CD4-positive, alpha-beta T cell treated with Interleukin-21 for 1 hour (primary cell): ENCODE data around the gene MOCOS.

Experiments
- DNase-seq: peaks from one replicate; pipeline ENCODE4 v3.0.0-alpha.2; 2020

Gene MOCOS

DNA sequence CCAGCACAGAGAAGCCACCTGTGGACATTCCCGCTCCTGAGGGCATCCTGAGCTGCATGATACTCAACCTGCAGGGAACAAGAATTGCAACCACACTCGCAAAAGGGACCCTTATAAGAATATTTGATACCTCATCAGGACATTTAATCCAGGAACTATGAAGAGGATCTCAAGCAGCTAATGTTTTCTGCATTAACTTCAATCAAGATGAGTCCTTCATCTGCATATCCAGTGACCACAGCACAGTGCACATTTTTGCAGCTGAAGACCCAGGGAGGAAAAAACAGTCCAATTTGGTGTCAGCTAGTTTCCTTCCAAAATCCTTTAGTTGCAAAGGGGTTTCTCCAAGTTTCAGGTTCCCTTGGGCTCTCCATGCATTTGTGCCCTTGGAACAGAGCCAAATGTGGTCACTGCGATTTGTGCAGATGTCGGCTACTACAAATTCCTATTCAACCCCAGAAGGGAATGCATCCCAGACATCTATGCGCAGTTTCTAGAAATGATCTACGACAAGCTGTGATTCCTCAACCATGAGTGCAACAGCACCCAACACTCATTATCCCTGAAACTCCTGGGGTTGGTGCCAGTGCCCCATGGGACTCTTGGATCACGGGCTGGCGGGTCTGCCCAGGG is 86.9 kb downstream of the MOCOS start:
- no peak for DNase-seq

DNA sequence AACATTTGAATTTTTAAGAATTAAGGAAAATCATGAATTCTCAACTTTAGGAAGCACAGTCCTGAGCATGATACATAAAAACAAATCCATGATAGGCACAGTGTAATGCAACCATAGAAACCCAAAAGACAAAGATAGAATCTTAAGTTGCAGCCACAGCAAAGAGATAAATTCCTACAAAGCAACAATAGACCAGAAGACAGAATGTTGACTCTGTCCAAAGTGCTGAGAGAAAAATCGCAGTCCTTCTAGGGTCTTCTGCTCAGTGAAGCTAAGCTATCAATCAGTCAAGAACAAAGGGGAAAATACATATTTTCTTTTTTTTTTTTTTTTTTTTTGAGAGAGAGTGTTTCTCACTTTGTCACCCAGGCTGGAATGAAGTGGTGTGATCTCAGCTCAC is 88.3 kb downstream of the MOCOS start:
- DNase-seq: no peak

DNA sequence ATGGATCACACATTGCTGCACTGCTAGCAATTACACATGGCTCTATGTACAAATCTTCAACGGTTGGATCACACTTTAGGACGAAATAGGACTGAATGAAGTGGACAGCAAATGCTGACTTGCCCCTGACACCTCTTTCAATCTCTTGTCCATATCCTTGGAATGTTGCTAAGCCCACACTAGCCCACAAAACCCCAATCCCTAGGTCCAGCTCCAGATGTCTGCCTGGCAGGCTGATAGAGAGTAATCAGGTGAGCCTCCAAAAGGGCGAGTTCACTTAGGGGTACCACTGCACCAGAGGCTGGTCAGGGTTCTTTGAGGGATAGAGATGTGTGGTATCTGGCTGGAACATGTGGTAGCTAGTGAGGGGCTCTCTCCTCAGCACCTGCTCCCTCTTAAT is 91.7 kb downstream of the MOCOS start:
- no peak for DNase-seq

DNA sequence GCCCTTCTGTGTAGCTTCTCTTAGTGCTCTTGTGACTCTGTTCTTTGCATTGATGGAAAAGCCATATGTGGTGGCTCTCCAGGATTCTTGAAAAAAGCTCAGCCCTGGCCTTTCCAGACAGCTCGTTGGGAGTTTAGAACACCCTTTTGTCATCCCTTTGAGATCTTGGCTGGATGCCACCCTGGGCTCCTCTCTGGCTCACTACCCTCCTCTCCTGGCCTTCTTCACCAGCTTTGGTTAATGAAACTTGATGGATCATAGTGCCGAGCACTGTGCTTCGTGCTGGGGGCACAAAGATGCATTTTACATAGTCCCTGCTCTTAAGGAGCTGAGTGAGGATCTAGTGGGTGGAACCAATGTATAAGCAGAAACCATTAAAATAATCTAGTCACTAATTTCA is 94.6 kb downstream of the MOCOS start:
- DNase-seq: no peak

DNA sequence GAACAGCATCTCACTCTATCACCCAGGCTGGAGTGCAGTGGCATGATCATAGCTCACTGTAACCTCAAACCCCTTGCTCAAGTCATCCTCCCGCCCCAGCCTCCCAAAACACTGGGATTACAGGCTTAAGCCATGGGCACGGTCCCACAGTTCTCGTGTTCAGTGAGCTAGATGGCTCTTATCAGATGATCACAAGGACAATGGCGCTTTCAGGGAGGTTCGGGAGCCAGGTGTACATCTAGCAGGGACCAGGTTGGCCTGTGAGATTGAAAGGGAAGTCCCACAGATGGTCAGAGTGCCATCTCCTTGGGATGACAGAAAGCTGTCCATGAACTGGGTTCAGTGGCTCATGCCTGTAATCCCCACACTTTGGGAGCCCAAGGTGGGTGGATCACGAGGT is 96.2 kb downstream of the MOCOS start:
- DNase-seq: no peak

DNA sequence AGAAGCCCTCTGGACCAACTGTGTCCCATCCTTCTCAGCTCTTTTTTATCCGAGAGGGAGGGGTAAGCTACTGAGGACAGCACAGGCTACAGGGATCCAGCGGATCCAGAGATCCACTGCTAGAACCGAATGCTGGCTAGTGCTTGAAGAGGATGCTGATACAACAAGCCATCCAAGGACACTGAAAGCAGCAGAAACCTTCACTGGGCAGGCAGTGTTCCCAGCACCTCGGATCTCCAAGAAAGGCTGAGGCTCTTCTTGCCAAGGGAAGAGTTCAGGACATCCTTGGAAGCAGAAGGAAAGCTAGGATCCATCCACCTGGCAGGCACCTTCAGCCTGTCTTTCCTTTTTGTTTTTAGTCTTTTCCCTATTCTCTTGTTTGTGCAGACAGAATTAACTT is 97.0 kb downstream of the MOCOS start:
- no peak for DNase-seq

DNA sequence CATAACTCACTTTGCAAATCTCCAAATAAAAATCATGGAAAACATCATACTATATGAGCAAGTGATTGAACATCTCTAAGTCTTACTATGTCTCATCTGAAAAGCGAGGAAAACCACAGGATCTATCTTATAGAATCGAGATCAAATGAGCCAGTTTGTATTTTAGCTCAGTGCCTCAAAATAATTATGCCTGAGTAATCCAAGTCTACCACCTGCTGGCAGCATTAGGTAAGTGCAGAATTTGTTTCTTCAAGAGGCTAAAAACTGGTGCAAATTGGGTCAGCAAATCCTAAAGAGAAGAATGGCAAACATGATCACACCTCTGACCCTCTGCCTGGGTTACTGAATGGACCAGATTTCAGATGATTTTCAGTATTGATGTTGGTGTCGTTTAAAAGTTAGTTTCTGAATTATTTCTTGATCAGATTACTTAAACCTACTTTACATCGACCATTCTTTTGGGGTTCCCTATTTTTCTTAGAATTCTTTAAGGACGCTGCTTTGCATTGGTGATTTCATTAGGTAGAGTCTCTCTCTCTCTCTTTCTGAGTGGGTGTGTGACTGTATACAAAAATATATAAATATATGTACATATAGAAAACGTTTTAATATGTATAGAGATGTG is 97.5 kb downstream of the MOCOS start:
- peak; percentile 61 for DNase-seq

DNA sequence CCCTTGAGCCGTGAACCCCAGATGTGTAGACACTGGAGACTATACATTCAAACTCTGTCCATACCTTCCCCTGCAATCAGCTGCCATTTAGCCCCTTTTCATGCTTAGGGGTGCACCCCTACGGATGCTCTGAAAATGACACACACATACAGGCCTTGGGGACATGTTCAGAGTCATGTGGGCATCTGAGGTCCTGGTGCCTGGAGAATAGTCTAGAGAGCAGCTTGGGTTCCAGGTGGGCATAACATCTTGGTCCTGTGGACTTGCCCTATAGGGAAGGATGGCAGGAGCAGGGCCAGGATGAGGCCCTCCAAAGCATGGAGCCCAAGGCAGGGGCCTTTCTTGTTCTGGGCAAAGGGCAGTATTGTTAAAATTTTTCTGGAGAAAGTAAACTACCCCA is 100.4 kb downstream of the MOCOS start:
- no peak for DNase-seq

DNA sequence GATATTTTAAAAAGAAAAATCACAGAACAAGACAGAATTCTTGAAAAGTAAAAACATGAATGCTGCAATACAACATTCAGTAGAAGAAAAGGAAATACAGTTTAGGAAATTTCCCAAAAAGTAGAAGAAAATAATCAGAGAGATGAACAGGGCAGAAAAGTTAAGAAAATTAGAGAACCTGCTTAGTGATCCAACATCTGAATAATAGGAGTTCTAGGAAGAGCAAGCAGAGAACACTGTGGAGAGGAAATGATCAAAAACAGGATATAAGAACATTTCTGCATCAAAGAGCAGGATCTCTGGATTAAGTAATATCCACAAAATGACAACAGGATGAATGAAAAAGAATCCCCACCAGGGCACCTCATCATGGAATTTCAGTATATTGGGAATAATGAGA is 101.4 kb downstream of the MOCOS start:
- no peak for DNase-seq

DNA sequence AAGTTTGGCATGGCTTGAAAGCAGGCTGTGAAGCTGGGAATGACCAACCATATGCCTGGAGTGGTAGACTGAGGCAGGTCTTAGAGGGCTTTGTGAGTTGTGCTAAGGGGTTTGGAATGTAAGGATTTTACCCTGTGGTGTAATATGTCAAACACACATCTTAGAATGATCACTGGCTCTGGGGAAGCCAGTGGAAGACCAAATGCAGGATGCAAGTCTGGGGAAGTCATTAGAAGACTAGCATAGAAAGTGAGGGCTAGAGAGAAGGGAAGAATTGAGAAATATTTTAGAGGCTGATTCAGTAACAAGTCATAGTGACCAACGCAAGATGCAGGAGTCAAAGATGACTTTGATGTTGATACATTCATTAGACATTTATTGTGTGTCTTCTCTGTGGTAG is 106.7 kb downstream of the MOCOS start:
- no peak for DNase-seq

DNA sequence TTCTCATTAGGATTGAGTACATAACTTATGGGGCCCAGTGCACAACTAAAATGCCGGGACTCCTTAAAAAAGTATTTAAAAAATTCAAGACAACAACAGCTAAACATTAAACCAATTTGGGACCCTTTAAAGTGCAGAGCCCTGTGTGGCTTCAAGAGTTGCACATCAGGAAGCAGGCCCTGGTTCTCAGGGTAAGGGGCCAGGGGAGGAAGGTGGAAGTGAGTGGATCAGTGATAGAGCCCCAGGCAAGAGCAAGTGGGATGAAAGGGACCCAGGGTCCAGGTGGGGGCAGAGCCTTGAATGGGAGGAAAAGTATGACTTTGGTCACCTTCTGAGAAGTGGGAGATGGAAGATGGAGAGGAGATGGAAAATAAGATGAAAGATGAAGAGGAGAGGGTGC is 107.9 kb downstream of the MOCOS start:
- no peak for DNase-seq

DNA sequence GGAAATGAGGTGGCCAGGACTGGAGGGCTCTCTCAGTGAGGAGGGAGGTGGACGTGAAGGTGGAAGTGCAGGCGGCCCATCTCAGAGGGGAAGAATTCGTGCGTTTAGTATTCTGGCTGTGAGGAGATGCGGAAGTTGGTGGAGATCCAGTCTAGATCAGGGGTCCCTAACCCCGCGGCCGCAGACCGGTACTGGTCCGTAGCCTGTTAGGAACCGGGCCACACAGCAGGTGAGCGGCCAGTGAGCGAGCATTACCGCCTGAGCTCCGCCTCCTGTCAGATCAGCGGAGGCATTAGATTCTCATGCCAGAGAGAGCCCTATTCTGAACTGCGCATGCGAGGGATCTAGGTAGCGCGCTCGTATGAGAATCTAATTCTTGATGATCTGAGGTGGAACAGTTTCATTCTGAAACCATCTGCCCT is 108.6 kb downstream of the MOCOS start:
- DNase-seq: no peak

DNA sequence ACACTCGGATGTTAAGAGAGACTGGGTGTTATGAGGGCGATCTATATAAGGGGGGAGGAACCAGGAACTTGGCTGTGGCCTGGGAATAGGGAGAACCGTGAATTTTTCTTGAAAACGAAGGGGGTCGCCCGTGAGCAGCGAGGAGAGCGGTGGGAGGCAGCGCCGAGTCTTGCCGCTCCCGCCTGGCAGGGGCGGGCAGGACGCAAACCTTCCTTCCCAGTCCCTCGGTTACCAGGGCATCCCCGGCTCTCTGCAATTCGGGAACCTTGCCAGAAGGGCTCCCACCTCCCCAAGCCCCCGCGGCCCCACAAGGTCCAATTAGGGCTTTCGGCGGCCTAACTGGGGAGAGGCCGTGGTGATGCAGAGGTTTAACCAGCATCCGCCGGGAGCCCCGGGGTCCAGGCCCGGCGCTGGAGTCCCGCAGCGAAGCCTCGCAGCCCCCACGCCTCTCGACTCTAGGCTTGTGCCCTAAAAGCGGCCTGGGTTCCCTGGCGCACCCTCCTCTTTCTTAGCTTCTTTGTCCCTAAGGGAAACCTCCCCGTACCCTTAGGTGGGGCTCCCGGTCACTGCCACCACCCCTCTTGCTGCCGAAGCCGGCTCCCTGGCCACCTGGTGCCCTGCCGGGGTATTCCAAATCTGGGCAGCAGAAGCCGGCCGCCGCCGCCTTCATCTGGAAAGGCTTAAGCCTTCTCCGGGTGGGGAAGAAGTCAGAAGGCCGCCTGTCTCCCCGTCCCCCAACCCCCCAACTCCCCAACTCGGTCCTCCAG is 109.5 kb downstream of the MOCOS start:
- DNase-seq: no peak

DNA sequence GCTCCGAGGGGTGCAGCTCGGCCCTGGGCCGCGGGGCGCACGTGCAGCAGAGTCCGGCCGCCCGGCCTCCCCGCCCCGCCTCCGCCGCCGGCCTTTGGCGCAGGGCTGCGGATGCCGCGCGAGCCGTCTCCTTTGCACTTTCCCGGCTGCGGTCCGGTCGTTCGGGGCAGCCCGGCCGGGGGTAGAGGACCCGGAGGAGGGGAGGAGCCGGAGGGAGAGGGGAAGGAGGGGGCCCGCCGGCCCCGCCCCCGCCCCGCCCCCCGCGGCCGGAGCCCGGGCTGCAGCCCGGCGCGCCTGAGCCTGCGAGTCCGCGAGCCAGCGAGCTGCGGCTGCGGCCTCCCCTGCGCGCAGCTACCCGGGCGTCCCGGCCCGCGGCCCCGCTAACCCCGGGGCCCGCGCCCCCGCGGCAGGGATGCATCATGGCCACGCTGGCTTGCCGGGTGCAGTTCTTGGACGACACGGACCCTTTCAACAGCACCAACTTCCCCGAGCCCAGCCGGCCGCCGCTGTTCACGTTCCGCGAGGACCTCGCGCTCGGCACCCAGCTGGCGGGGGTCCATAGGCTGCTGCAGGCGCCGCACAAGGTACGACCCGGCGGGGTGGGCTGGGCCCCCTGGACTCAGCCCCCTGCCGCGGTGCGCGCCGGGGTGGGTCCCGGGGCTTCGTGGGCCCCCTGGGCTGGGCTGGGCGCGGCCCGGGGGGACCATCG is 110.3 kb downstream of the MOCOS start, which contains the start of gene FHOD3:
FHOD3 (plus strand) TSS at position 297 of the 709 bp plus-strand sequence; CDS start at position 420, 123 bp downstream.
- DNase-seq: no peak

DNA sequence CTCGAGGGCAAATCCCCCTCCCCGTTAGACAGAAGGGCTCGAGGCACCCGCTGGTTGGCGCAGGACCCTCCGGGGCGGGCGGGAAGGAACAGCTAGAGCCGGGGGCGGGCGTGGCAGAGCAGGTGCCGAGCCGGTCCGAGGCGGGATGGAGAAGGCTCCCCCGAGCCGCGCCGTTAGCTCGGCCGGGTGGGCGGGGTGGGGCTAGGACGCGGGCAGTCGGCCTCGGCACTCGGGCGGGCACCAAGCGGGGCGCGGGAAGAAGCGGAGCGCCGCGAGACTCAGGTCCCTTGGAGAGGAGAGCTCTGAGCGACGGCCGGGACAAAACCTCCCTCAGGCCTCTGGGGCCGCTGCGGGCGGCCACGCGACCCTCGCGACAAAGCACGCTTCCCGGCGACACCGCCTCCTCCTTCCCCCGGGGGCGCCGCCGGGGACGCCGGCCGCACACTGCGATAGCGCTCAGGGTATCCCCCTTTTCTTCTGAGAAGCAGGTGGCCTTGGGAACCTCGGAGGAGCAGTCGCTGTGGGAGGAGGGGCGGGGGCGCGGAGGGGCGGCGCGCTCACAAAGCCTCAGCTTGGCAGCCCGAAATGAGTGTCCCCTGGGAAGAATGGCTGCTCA is 110.9 kb downstream of the MOCOS start:
- no peak for DNase-seq

DNA sequence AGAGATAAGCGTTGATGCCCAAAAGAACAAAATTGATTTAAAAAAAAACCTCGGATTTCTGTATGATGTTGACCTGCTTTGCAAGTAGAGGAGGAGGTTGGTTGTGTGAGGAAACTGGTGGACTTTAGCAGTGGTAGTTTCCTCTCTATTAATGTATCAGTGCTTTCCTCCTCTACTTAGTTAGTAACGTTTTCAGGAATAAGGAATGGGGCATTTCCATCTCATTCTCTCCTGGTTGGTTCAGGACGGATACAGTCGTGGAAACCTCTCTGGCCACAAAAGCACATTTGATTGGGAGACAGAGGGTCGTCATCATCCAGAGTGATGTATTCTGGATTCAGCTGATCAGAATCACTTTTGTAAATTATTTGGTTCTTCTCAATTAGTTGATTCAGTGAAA is 111.7 kb downstream of the MOCOS start:
- DNase-seq: no peak

DNA sequence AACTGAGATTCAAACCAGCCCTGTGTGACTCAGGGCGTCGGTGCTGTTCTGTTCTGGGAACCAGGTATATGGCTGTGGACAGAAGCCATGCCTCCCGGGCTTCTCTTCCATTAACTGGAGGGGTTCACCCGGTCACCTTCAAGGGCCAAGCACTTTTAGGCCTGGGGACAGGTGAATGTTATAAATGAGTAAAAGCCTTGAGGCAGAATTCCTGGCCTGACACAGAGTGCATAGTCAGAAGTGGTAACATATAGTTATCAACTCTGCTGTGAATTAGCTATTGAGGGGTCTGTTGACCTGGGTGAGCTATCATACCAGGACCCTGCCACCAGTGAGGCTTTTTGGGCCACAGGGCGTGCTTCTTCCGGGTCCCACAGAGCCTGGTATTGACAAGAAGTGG is 112.9 kb downstream of the MOCOS start:
- no peak for DNase-seq

DNA sequence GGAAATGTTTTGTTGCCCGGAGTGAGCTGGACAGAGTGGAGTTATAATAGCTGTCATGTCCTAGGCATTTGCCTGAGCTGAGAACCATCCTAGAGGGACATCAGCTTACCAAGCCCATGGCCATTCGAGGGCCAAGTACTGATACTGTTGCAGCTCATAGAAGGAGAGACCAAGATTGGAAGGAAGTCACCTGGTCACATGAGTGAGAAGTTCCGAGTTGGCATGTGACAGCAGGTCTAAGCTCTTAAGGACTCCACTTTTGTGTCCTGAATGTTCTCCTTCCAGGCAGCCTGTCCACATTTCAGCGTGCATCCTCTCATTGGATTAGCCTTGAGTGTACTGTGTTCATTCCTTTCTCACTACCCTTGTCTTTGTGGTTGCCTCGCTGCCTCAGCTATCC is 114.6 kb downstream of the MOCOS start:
- DNase-seq: no peak

DNA sequence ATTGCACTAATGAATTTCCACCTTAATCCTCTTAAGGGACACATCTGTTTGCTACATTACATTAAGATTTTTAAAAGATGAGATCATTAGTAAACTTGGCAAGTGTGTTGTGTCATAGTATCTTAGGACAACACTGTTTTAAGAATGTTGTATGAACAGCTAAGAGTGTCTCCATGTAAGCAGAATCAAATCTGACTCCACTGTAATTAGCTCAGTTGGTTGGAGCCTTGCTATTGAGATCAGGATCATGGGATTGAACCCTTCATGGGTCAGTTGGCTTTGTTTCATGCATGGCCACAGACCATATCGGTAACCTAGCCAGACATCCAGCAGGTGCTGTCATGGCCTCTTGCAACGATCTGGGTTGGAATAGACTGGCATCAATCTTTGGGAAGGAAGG is 115.4 kb downstream of the MOCOS start:
- DNase-seq: no peak

DNA sequence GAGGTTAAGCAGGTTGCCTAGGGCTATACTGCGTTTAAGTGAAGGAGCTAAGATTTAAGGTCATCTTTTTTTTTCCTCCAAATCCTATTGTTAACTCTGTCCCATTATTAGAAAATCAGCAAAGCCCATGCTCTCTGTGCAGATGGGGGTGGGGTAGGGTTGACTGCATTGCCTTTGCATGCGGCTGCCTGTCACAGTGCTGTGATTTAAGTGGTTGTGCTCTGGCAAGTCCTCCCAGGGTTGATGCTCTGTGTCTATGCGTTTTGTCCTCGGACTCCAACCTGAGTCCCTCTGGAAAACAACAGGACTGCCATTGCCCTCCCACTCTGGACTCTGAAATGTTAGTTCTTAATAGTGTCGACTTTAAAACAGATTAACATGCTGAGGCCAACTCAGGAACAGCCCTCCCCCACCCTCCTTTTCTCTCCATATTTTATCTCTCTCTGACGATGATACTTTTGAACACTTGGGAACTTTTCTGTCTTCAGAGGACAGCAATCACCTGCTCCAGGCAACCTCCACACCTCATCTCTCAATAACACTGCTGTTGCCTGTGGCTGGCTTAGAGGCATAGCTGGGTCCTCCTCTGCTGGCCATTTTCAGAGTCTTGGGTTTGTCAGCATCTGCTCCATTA is 116.0 kb downstream of the MOCOS start:
- DNase-seq: no peak

DNA sequence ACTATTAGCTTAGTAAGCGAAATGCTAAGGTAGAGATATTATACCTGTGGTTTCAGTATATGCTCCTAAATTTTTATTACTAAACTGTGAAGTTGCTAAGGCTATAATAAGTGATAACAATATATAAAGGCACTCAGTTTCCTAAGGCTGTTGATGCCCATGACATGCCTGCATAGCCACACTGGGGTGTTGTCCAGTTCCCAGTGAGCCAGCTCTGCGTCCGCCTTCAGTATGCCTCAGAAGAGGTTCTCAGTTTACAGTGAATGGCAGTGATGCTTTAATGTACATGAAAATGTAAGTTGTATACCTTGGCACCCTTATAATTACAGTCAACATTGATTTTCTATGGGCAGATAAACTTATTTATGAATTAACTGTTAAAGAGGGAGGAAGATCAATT is 117.4 kb downstream of the MOCOS start:
- no peak for DNase-seq

DNA sequence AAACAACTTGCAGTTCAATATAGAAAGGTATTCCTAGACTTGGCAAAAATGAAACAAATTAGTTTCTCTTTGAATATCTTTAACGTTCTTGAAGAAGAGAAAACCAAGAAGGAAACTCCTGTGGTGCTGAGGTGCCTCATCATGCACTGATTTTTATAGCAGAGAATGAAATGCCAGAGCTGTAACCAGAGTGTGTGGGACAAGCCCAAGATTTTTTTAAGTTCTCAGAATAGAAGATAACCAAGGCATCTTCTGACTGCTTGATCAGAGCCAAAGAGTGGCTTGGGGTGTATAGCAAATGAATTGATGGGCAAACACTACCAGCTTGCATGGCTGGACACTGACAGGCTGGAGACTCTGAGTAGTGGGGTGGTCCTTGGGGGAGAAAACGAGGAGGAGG is 118.1 kb downstream of the MOCOS start:
- DNase-seq: no peak

DNA sequence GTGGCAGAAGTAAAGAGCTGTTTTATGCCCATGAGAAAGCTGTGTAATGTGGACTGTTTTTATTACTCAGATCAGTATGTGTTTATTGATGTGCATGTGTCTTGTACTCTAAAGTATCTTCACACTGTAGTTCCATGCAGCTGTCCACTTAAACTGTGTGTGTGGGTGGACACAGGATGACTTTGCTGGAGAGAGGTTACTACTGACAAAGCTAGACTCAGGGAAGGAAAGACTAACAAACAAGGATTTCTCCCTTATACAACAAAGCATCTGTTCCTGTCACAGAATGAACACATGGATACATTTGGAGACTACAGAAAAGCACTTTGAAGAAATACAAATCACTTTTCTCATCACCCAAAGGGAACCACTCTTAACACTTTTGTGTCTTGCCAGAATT is 120.2 kb downstream of the MOCOS start:
- no peak for DNase-seq
